ENCODE data around the gene HDAC9.

HDAC9 gene

GRCh38 chr7:18798088-18798906, 302.7 kb downstream of the HDAC9 start:
- no peak for DNase-seq

GRCh38 chr7:18799899-18800298, 304.4 kb downstream of the HDAC9 start:
- DNase-seq: no peak

GRCh38 chr7:18803923-18804322, 308.4 kb downstream of the HDAC9 start:
- no peak for DNase-seq

GRCh38 chr7:18806177-18806576, 310.6 kb downstream of the HDAC9 start:
- no peak for DNase-seq

GRCh38 chr7:18808026-18808425, 312.5 kb downstream of the HDAC9 start:
- no peak for DNase-seq

GRCh38 chr7:18815261-18815960, 319.9 kb downstream of the HDAC9 start:
- no peak for DNase-seq

- DNase-seq: no peak
Measured at GRCh38 chr7:18820981-18821380, 325.4 kb downstream of the HDAC9 start.

- no peak for DNase-seq
Measured at GRCh38 chr7:18821554-18821953, 326.0 kb downstream of the HDAC9 start.

- no peak for DNase-seq
Measured at GRCh38 chr7:18824157-18824556, 328.6 kb downstream of the HDAC9 start.

- no peak for DNase-seq
Measured at GRCh38 chr7:18828260-18828993, 332.9 kb downstream of the HDAC9 start.

GRCh38 chr7:18828994-18829857, 333.7 kb downstream of the HDAC9 start:
- no peak for DNase-seq

- DNase-seq: no peak
Measured at GRCh38 chr7:18829858-18830285, 334.3 kb downstream of the HDAC9 start.

GRCh38 chr7:18831419-18831818, 335.9 kb downstream of the HDAC9 start:
- no peak for DNase-seq

- DNase-seq: no peak
Measured at GRCh38 chr7:18831943-18832342, 336.4 kb downstream of the HDAC9 start.

GRCh38 chr7:18834577-18834976, 339.0 kb downstream of the HDAC9 start:
- DNase-seq: no peak

GRCh38 chr7:18835001-18835690, 339.6 kb downstream of the HDAC9 start:
- DNase-seq: no peak

GRCh38 chr7:18843979-18844378, 348.4 kb downstream of the HDAC9 start:
- DNase-seq: no peak

- no peak for DNase-seq
Measured at GRCh38 chr7:18844735-18845134, 349.2 kb downstream of the HDAC9 start.

- DNase-seq: no peak
Measured at GRCh38 chr7:18845700-18846099, 350.2 kb downstream of the HDAC9 start.

GRCh38 chr7:18846765-18847215, 351.2 kb downstream of the HDAC9 start:
- DNase-seq: no peak

GRCh38 chr7:18849130-18849529, 353.6 kb downstream of the HDAC9 start:
- no peak for DNase-seq

- no peak for DNase-seq
Measured at GRCh38 chr7:18855796-18856195, 360.2 kb downstream of the HDAC9 start.
